RKO (cell line): Measurements from ENCODE around the gene GDF11.
A peak's percentile ranks its signal among the peaks of the same experiment; 100 is the strongest.

Source experiments
- DNase-seq: peaks from one replicate; pipeline ENCODE4 v3.0.0-alpha.2; 2016; ENCODE audit warnings: low spot score

GDF11 gene

GRCh38 chr12:55723516-55724225, 19.3 kb upstream of the GDF11 start:
- DNase-seq, result no peak

- DNase-seq, result peak; percentile 81
Measured at GRCh38 chr12:55724226-55724939, 18.5 kb upstream of the GDF11 start.

DNA sequence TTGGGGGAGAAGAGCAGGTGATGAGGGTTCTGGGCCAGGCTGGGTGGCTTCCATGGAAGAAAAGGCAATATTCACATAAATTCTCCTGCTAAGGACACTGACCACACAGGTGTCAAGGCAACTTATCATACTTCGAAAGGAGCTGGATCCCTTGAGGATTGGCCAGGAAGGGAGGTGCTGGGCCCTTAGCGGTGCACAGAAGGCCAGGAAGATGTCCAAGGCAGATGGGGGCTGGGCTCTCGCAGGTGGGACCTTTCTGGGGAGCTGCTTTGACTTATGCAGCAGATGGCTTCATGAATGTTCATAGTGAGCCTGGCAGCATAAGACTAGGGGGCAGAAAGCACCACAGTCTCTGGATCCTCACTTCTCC, 18.0 kb upstream of the GDF11 start:
- DNase-seq, result no peak

DNA sequence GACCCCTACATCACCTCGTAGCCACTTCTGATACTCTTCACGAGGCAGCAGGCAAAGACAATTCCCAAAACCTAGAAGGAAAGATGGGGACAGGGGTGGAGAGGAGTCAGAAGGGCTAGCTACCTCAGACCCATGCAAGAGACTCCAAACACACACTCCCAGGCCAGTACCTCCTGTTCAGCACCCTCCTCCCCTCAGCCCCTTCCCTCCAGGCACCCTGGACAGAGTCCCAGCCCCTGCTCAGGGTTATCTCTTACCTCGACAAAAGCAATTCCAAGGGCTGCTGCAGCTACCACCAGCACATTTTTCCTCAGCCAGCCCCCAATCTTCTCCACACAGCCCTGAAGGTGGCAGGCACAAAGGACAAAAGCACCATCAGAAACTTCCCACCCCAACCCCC, 17.4 kb upstream of the GDF11 start:
- DNase-seq, result no peak

DNA sequence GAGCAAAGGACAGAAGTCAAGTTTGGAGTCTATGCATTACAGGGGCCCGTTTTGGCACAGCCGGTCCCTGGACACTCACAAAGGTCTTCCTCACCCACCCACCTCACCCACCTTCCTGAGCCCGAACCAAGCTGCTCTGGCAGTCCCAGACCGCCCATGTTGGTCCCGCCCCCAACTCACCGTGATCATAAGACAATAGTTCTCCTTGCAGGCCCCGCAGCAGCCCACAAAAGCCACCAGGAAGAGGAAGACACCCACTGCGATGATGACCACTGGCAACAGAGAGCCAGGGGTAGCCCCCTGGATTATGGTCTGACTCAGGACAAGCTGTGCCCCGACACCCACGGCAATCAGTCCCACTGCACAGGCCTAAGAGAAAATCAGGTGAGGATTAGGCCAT, 16.0 kb upstream of the GDF11 start:
- DNase-seq, result no peak

GRCh38 chr12:55727643-55728185, 15.2 kb upstream of the GDF11 start:
- peak; percentile 81 for DNase-seq

GRCh38 chr12:55728186-55728938, 14.6 kb upstream of the GDF11 start:
- peak; percentile 52 for DNase-seq

DNA sequence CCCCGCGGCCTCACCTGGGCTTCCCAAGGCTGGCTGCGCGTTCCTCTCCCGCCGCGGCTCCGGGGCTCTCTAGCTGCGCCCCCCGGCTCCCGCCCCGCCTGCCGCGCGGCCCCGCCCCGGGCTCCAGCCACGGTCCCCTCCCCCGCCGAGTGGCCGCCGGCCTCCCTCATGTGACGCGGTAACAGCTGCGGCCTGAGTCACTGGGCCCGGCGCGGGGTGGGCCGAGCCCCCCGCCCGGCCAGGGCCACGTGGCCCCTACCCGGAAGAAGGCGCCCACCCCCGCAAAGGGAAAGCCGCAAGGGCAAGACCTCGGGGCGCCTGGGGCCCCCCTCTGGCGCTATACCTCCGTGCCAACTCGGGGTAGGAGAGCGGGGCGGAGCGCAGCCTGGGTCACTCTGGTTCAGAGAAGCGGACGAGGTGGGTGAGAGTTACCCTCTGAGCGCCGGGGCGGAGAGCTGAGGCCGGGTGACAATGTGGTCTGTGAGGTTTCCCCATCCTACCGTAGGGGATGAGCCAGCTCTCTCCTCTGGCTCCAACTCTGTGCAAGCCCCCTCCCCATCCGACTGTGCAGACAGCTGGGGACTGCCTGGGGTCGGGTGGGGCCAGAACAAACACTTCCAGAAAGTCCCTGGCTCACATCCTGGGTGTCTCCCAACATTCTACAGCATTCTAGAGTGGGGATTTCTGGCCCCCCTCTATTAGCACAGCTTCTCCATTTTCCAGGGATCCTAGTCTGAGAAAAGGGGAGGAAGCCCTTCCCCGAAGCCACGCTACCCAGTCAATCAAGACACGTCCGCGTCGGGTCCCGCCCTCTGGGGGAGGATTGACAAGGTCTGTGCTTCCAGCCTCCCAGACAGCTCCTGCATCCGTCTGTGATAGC, 13.7 kb upstream of the GDF11 start, which contains the start of gene CD63:
Gene CD63 (minus strand): TSS at position 71 of the 880 bp plus-strand sequence. CDS start 668 bp downstream, outside the sequence.
- DNase-seq, result peak; percentile 94

- peak; percentile 53 for DNase-seq
Measured at GRCh38 chr12:55729819-55730818, 12.8 kb upstream of the GDF11 start.

- DNase-seq, result no peak
Measured at GRCh38 chr12:55732288-55732687, 10.6 kb upstream of the GDF11 start.

- DNase-seq, result no peak
Measured at GRCh38 chr12:55733021-55733555, 9.8 kb upstream of the GDF11 start.

- no peak for DNase-seq
Measured at GRCh38 chr12:55733858-55734257, 9.1 kb upstream of the GDF11 start.

- DNase-seq, result no peak
Measured at GRCh38 chr12:55734595-55734994, 8.3 kb upstream of the GDF11 start.

- no peak for DNase-seq
Measured at GRCh38 chr12:55736076-55736475, 6.8 kb upstream of the GDF11 start.

- no peak for DNase-seq
Measured at GRCh38 chr12:55736780-55737580, 5.9 kb upstream of the GDF11 start.

- no peak for DNase-seq
Measured at GRCh38 chr12:55737581-55738122, 5.3 kb upstream of the GDF11 start.

- peak; percentile 91 for DNase-seq
Measured at GRCh38 chr12:55738123-55739024, 4.5 kb upstream of the GDF11 start.

DNA sequence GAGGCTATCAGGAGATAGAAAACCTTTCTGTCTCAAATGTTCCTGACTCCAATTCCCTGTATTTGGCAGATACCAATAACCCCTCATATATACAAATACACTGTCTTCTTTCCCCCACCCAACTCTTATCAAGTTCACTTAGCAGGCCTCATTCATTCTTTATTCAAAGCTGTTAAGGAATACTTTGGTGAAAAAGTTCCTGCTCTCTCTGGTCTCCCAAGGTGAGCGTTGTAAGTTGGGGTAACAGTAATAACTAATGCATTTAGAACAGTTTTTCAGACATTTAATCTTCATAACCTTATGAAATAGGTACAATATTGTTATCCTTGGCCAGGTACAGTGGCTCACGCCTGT, 3.9 kb upstream of the GDF11 start:
- no peak for DNase-seq
